SK-N-MC (cell line): ENCODE results near the gene NLRC5.

Experiments used
- DNase-seq: peaks from one replicate; pipeline ENCODE4 v3.0.0-alpha.2; 2011; ENCODE audit warnings: low read depth, low spot score
- H3K27ac ChIP-seq: fragments of 200-600 bp; sonication (generic); 2 replicates; pipeline ENCODE4 v1.5.1; 2016; ENCODE audit warnings: mixed run types
- H3K36me3 ChIP-seq: fragments of 200-600 bp; sonication (generic); 2 replicates; pipeline ENCODE4 v1.6.1; 2017; ENCODE audit warnings: antibody characterized with exemption, low read length, mixed read lengths; ENCODE audit not compliant: insufficient read depth
- H3K4me3 ChIP-seq: fragments of 200-600 bp; sonication (generic); 2 replicates; pipeline ENCODE4 v1.5.1; 2016
- H3K9ac ChIP-seq: fragments of 200-600 bp; sonication (generic); 2 replicates; pipeline ENCODE4 v1.8.0; 2017; ENCODE audit warnings: mixed run types, mixed read lengths; ENCODE audit not compliant: insufficient read length
- H3K9me3 ChIP-seq: fragments of 200-600 bp; sonication (generic); 2 replicates; pipeline ENCODE4 v1.6.1; 2017; ENCODE audit warnings: low read depth, mild to moderate bottlenecking, antibody characterized with exemption, low read length, moderate library complexity, mixed read lengths
- EZH2 ChIP-seq: fragments of 200-600 bp; sonication (generic); IDR thresholded peaks from one replicate; pipeline ENCODE4 v1.6.1; 2017; ENCODE audit warnings: antibody characterized with exemption
- FOXP2 ChIP-seq: optimal IDR thresholded peaks from 2 replicates; pipeline ENCODE3; 2011; ENCODE audit warnings: mild to moderate bottlenecking, moderate library complexity; ENCODE audit not compliant: insufficient read depth; ENCODE audit errors: extremely low read length, control extremely low read depth
- POLR2AphosphoS5 ChIP-seq: IDR thresholded peaks from 2 replicates; pipeline ENCODE4 v1.6.1; 2012; ENCODE audit warnings: mild to moderate bottlenecking, low read depth, low read length, borderline replicate concordance

Gene NLRC5

DNA sequence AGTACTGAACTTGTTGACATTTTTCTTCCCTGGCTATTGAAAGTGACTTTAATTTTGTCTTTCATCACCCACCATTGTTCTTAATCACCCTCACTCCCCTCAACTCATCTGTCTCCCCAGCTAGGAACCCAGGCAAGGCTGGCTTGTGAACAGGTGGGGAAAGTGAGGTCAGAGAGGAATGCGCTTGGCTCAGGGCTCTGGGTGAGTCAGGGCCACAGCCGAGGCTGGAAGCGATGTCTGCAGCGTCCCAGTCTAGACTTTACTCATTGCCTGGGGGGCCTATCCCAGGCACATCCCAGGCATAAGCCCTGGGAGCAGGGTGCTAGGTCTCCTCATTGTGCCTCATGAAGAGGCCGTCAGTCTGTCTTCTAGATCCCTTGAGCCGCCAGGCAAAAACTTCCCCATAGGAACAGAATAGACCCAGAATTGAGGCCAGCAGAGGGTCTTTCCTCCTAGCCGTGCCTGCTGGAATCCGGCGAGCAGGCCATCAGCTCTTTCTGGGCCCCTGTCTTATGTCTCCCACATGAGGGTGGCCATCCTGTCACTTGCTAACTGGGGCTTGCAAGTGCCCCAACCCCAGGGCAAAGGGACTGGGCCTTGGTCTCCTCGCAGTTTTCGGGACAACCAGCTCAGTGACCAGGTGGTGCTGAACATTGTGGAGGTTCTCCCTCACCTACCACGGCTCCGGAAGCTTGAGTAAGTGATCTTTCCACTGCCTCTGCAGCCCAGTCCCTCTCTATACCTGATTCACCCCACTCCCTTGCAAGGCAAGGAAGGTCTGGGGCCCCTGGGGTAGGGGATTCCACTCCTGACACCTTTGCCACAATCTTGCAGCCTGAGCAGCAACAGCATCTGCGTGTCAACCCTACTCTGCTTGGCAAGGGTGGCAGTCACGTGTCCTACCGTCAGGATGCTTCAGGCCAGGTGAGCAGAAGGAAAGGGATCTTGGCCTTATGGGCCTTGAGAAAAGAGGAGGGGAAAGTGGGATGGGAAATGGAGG is 40.1 kb downstream of the NLRC5 start:
- Histone ChIP-seq H3K36me3 (no peaks in the 10 kb centered on the region), H3K27ac (no peak overlapping the region), H3K9ac (no peak overlapping the region), H3K9me3 (no peaks in the 10 kb centered on the region), H3K4me3 (no peak overlapping the region)
- DNase-seq, result no peak
- TF ChIP-seq FOXP2, result no peak

DNA sequence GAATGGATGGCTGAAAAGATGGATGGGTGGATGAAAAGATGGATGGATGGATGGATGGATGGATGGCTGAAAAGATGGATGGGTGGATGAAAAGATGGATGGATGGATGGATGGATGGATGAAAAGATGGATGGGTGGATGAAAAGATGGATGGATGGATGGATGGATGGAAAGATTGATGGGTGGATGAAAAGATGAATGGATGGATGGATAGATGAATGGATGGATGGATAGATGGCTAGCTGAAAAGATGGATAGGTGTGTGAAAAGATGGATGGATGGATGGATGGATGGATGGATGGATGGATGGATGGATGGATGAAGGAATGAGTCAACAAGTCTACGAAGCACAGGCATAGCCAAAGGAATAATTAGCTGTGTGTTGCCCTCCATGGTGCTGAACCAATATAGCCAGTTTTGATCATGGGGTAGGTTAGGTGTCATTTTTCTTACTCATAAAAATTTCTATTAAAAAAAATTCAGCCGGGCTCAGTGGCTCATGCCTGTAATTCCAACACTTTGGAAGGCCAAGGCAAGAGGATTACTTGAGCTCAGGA is 41.1 kb downstream of the NLRC5 start:
- Histone ChIP-seq H3K4me3 (no peak overlapping the region), H3K27ac (no peak overlapping the region), H3K9ac (no peak overlapping the region), H3K9me3 (no peaks in the 10 kb centered on the region), H3K36me3 (no peaks in the 10 kb centered on the region)
- DNase-seq, result no peak
- TF ChIP-seq EZH2 (no peak), POLR2AphosphoS5 (no peak), FOXP2 (no peak)

DNA sequence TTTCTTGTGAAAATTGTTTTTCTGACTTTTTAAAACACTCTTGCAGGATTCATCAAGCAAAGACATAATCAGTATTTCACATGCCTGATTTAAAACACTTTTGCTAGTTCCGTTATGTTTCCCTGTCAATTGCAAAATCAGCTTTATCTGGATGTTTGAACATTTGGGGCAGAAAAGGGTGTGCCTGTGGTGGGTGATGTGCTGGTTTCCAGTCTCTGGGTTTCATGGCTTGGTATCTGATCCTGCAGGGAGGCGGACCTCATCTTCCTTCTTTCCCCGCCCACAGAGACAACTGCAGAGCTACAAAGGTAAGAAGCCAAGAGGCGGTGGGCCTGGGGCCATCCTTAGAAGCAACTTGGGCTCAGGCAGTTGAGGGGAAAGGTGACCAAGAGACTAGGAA is 41.8 kb downstream of the NLRC5 start:
- DNase-seq, result no peak
- H3K9me3 ChIP-seq, result no peaks in the 10 kb centered on the region
- TF ChIP-seq FOXP2 (no peak), EZH2 (no peak), POLR2AphosphoS5 (no peak)
- no peaks in the 10 kb centered on the region for H3K36me3 ChIP-seq
- no peak overlapping the region for H3K9ac ChIP-seq
- no peak overlapping the region for H3K27ac ChIP-seq
- H3K4me3 ChIP-seq, result no peak overlapping the region

DNA sequence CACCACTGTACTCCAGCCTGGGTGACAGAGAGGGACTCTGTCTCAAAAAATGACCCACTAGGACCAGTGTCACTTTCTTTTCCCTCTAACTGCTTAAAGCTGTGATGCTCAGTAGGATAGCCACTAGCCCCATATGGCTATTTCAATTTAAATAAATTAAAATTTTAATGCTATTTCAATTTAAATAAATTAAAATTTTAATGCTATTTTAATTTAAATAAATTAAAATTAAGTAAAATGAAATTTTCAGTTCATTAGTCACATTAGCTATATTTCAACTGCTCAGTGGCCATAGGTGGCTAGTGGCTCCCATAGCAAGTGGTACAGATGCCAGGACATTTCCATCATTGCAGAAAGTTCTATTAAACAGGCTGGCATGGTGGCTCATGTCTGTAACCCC is 43.0 kb downstream of the NLRC5 start:
- H3K36me3 ChIP-seq, result no peaks in the 10 kb centered on the region
- no peak for DNase-seq
- H3K9me3 ChIP-seq, result no peaks in the 10 kb centered on the region
- H3K27ac ChIP-seq, result no peak overlapping the region
- H3K4me3 ChIP-seq, result no peak overlapping the region
- TF ChIP-seq POLR2AphosphoS5 (no peak), EZH2 (no peak), FOXP2 (no peak)
- no peak overlapping the region for H3K9ac ChIP-seq

DNA sequence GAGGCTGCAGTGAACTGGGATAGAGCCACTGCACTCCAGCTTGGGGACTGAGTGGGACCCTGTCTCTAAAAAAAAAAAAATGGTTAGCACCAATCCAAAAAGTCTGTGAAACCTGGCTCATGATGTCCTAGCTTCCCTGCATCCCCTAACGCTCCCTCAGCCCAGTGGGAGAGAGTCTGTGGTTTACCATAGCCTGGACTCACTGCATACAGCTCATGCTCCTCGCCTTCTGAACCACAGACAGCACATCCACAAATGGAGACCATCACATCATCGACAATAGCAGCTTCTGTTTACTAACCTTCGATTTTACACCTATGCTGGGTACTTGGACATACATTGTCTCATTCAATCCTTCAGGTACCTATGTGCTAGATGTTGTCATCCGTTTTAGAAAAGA is 43.6 kb downstream of the NLRC5 start:
- H3K9ac ChIP-seq, result no peak overlapping the region
- H3K36me3 ChIP-seq, result no peaks in the 10 kb centered on the region
- TF ChIP-seq EZH2 (no peak), FOXP2 (no peak), POLR2AphosphoS5 (no peak)
- H3K27ac ChIP-seq, result no peak overlapping the region
- H3K4me3 ChIP-seq, result no peak overlapping the region
- no peaks in the 10 kb centered on the region for H3K9me3 ChIP-seq
- DNase-seq, result no peak

DNA sequence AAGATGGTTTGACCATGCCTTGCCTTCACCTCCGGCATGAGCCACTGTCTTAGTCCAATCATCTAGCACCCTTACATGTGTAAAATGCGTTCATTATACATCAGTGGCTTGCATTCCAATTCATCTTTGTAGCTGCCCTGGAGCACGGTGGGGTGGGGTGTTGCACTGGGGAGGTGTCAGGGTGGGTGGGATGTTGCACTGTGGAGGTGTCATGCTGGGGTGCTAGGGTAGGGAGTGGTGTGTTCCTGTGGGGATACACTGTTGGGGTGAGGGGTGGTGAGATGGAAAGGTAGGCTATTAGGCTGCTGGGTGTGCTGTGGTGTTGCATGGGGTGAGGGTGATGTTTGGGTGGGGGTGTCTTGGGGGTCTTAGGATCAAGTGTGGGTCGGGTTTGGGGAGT is 47.0 kb downstream of the NLRC5 start:
- H3K36me3 ChIP-seq, result no peaks in the 10 kb centered on the region
- H3K4me3 ChIP-seq, result no peak overlapping the region
- no peak overlapping the region for H3K9ac ChIP-seq
- no peak for DNase-seq
- no peak overlapping the region for H3K27ac ChIP-seq
- no peaks in the 10 kb centered on the region for H3K9me3 ChIP-seq
- TF ChIP-seq EZH2 (no peak), POLR2AphosphoS5 (no peak), FOXP2 (no peak)

DNA sequence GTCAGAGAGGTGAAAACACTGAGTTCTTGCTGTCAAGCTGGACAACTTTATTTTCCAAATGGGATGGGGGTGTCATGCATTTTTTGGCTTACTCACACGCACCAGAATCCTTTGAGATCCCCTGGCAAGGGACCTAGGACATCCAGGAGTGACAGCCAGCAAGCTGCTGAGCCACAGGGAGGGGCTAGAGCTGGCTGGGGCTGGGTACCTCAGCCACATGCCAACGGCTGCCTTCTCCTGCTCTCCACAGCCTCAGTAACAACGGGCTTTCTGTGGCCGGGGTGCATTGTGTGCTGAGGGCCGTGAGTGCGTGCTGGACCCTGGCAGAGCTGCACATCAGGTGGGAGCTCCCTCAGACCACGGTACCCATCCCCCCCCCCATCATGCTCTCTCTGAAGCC is 47.6 kb downstream of the NLRC5 start:
- H3K4me3 ChIP-seq, result no peak overlapping the region
- DNase-seq, result no peak
- no peaks in the 10 kb centered on the region for H3K9me3 ChIP-seq
- H3K36me3 ChIP-seq, result no peaks in the 10 kb centered on the region
- no peak overlapping the region for H3K9ac ChIP-seq
- H3K27ac ChIP-seq, result no peak overlapping the region
- TF ChIP-seq POLR2AphosphoS5 (no peak), FOXP2 (no peak), EZH2 (no peak)

DNA sequence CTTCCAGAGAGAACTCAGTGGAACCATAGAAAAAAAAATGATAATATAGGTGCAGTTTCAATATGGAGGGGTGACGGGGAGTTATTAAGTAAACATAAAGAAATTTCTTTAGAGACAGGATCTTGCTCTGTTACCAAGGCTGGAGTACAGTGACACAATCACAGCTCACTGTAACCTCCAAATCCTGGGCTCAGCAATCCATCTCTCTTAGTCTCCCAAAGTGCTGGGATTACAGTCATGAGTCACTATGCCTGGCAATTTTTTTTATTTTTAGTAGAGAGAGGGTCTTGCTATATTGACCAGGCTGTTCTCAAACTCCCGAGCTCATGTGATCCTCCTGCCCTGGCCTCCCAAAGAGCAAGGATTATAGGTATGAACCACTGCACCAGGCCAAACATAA is 48.8 kb downstream of the NLRC5 start:
- DNase-seq, result no peak
- Histone ChIP-seq H3K9ac (no peak overlapping the region), H3K36me3 (no peaks in the 10 kb centered on the region), H3K27ac (no peak overlapping the region), H3K9me3 (no peaks in the 10 kb centered on the region), H3K4me3 (no peak overlapping the region)
- TF ChIP-seq EZH2, result no peak
- no peak for TF ChIP-seq POLR2AphosphoS5
- no peak for TF ChIP-seq FOXP2
